ENCODE data around the gene IL1R1. TPM values are rescaled to one million over a fixed set of nuclear protein-coding genes. Genes with fewer than 3 reads are reported as not detected.

The IL1R1 gene
- polyA plus RNA-seq, 1 donor (not counting 4 experiments of a cell fraction or from before 2014, with no cell fraction given) = 7.5 TPM

GRCh38 chr2:102180687-102180999, 38.1 kb downstream of the IL1R1 start:
- Histone ChIP-seq H3K27ac (ENCODE audit: control insufficient read depth, insufficient read depth, low read length) (no peak overlapping the region), H3K9me3 (ENCODE audit: control insufficient read depth, low read depth, low read length) (no peaks in the 10 kb centered on the region), H3K27me3 (ENCODE audit: control insufficient read depth, extremely low read depth, insufficient read depth, low read length) (no peaks in the 10 kb centered on the region), H4K20me1 (ENCODE audit: control insufficient read depth, extremely low read depth, insufficient read depth, low read length) (no peaks in the 10 kb centered on the region), H3K9me1 (ENCODE audit: control insufficient read depth, extremely low read depth, insufficient read depth, low read length) (no peaks in the 10 kb centered on the region), H2AFZ (ENCODE audit: control insufficient read depth, low read length) (no peak overlapping the region), H3K9ac (ENCODE audit: control insufficient read depth, extremely low read depth, insufficient read depth, low read length) (no peak overlapping the region), H3K79me2 (ENCODE audit: control insufficient read depth, insufficient read depth, low read length) (no peaks in the 10 kb centered on the region), H3K4me3 (ENCODE audit: control insufficient read depth in 2 of 3, extremely low read depth in 1 of 3, insufficient read depth in 2 of 3, low read depth in 1 of 3, low read length in 3 of 3) (no peak overlapping the region), H3K4me1 (ENCODE audit: control insufficient read depth, extremely low read depth, insufficient read depth, low read length) (no peaks in the 10 kb centered on the region), H3K4me2 (ENCODE audit: control insufficient read depth, extremely low read depth, insufficient read depth, low read depth, low read length) (no peak overlapping the region), H3K36me3 (ENCODE audit: control insufficient read depth in 2 of 2, extremely low read depth in 1 of 2, insufficient read depth in 2 of 2, low read length in 2 of 2) (peaks cover 3% of the 10 kb centered on the region in 2 experiments)
- TF ChIP-seq EZH2 (IDR thresholded peaks at IDR 0.05; ENCODE audit: low read length) = no peak
- no peak for TF ChIP-seq CTCF (optimal IDR thresholded peaks at IDR 0.05 in 1 of 3, IDR thresholded peaks at IDR 0.05 in 1 of 3, conservative IDR thresholded peaks at IDR 0.05 in 1 of 3; ENCODE audit: extremely low read depth in 1 of 3, insufficient read depth in 2 of 3, low read length in 3 of 3)
- DNase-seq (ENCODE audit: low read depth, low spot score) (no peak), FAIRE-seq (no peak)
- dilution Hi-C loops (cut with MboI; ENCODE audit: extremely low pct_ligation_motif_present, low sequenced_read_pairs) = no loop called here

- peaks cover 3% of the 10 kb centered on the region in 2 experiments for H3K36me3 ChIP-seq (ENCODE audit: control insufficient read depth in 2 of 2, extremely low read depth in 1 of 2, insufficient read depth in 2 of 2, low read length in 2 of 2)
- no peaks in the 10 kb centered on the region for H4K20me1 ChIP-seq (ENCODE audit: control insufficient read depth, extremely low read depth, insufficient read depth, low read length)
- no peaks in the 10 kb centered on the region for H3K4me1 ChIP-seq (ENCODE audit: control insufficient read depth, extremely low read depth, insufficient read depth, low read length)
- FAIRE-seq (no peak), DNase-seq (ENCODE audit: low read depth, low spot score) (no peak)
- no peaks in the 10 kb centered on the region for H3K79me2 ChIP-seq (ENCODE audit: control insufficient read depth, insufficient read depth, low read length)
- dilution Hi-C loops (cut with MboI; ENCODE audit: extremely low pct_ligation_motif_present, low sequenced_read_pairs) = no loop called here
- no peak overlapping the region for H3K9ac ChIP-seq (ENCODE audit: control insufficient read depth, extremely low read depth, insufficient read depth, low read length)
- no peak overlapping the region for H3K4me2 ChIP-seq (ENCODE audit: control insufficient read depth, extremely low read depth, insufficient read depth, low read depth, low read length)
- no peaks in the 10 kb centered on the region for H3K9me1 ChIP-seq (ENCODE audit: control insufficient read depth, extremely low read depth, insufficient read depth, low read length)
- TF ChIP-seq EZH2 (IDR thresholded peaks at IDR 0.05; ENCODE audit: low read length) (no peak), CTCF (optimal IDR thresholded peaks at IDR 0.05 in 1 of 3, IDR thresholded peaks at IDR 0.05 in 1 of 3, conservative IDR thresholded peaks at IDR 0.05 in 1 of 3; ENCODE audit: extremely low read depth in 1 of 3, insufficient read depth in 2 of 3, low read length in 3 of 3) (no peak)
- H3K27ac ChIP-seq (ENCODE audit: control insufficient read depth, insufficient read depth, low read length) = no peak overlapping the region
- no peaks in the 10 kb centered on the region for H3K9me3 ChIP-seq (ENCODE audit: control insufficient read depth, low read depth, low read length)
- no peak overlapping the region for H3K4me3 ChIP-seq (ENCODE audit: control insufficient read depth in 2 of 3, extremely low read depth in 1 of 3, insufficient read depth in 2 of 3, low read depth in 1 of 3, low read length in 3 of 3)
- no peaks in the 10 kb centered on the region for H3K27me3 ChIP-seq (ENCODE audit: control insufficient read depth, extremely low read depth, insufficient read depth, low read length)
- H2AFZ ChIP-seq (ENCODE audit: control insufficient read depth, low read length) = no peak overlapping the region
These were observed 38.8 kb downstream of the IL1R1 start for GRCh38 chr2:102181376-102181775.

Data from keratinocyte (primary cell).